Suprapubic skin (tissue), 4 donors: ENCODE measurements around the gene PDE5A. TPM values are rescaled to one million over a fixed set of nuclear protein-coding genes. Genes with fewer than 3 reads are reported as not detected.

Source experiments
- DNase-seq, 2 donors: peaks; one replicate each; pipeline ENCODE4 v3.0.0-alpha.2; 2019; ENCODE audit warnings: low spot score in 2 of 2
- H3K27ac ChIP-seq: fragments of 200-600 bp; sonication (generic); one replicate; pipeline ENCODE4 v1.5.1; 2019
- H3K27me3 ChIP-seq: fragments of 200-600 bp; sonication (generic); one replicate; pipeline ENCODE4 v1.5.1; 2019
- H3K36me3 ChIP-seq: fragments of 200-600 bp; sonication (generic); one replicate; pipeline ENCODE4 v1.5.1; 2019
- H3K4me1 ChIP-seq: fragments of 200-600 bp; sonication (generic); one replicate; pipeline ENCODE4 v1.5.1; 2019
- H3K4me3 ChIP-seq: fragments of 200-600 bp; sonication (generic); one replicate; pipeline ENCODE4 v1.5.1; 2019; ENCODE audit warnings: mild to moderate bottlenecking
- H3K9me3 ChIP-seq: fragments of 200-600 bp; sonication (generic); one replicate; pipeline ENCODE4 v1.5.1; 2019
- CTCF ChIP-seq, 2 donors: fragments of 200-600 bp in 1 of 2; fragments of 450-650 bp in 1 of 2; sonication (generic) in 1 of 2; IDR thresholded peaks; one replicate each; pipeline ENCODE4 v1.5.1; 2016 to 2019; ENCODE audit warnings: antibody characterized with exemption in 2 of 2, mild to moderate bottlenecking in 1 of 2, moderate library complexity in 1 of 2
- EP300 ChIP-seq: sonication (generic); formaldehyde crosslinking; IDR thresholded peaks from one replicate; pipeline ENCODE4 v1.6.1; 2017; ENCODE audit warnings: antibody characterized with exemption
- POLR2A ChIP-seq, 2 donors: fragments of 450-650 bp; IDR thresholded peaks; one replicate each; pipeline ENCODE4 v1.6.1; 2017; ENCODE audit warnings: antibody characterized with exemption in 2 of 2, mild to moderate bottlenecking in 2 of 2, moderate library complexity in 2 of 2
- POLR2AphosphoS5 ChIP-seq, 3 donors: sonication (generic); formaldehyde crosslinking; IDR thresholded peaks; one replicate each; pipeline ENCODE4 v1.6.1; 2017; ENCODE audit warnings: antibody characterized with exemption in 3 of 3
- WGBS: methylation state at CpG from one replicate; pipeline ENCODE4 v1.1.5; 2018; 5-methylcytosine and 5-hydroxymethylcytosine counted together
- total RNA-seq, 4 donors: library from RNA; depleted of rRNA; stranded (reverse); fragments of >200 nt; gene quantifications; one replicate each; pipeline ENCODE4 v1.1.0, GENCODE V29; 2016

PDE5A gene
- total RNA-seq, 4 donors from 2014 or later, result 6.4 to 20.0 (median 9.8) TPM

- DNase-seq, result no peak
- Histone ChIP-seq H3K36me3 (peaks cover under 1% of the 10 kb centered on the region), H3K27ac (no peak overlapping the region), H3K9me3 (no peaks in the 10 kb centered on the region), H3K27me3 (no peaks in the 10 kb centered on the region), H3K4me3 (no peak overlapping the region), H3K4me1 (no peaks in the 10 kb centered on the region)
- 82% methylated on average over 1 of the region's 1 CpG for WGBS
- TF ChIP-seq POLR2AphosphoS5 (IDR thresholded peaks at IDR 0.05), result no peak
- no peak for TF ChIP-seq EP300
- TF ChIP-seq CTCF (IDR thresholded peaks at IDR 0.05), result no peak
- TF ChIP-seq POLR2A (IDR thresholded peaks at IDR 0.05), result no peak
Measured at GRCh38 chr4:119532319-119532718, 96.3 kb downstream of the PDE5A start.

- no peak for DNase-seq
- Histone ChIP-seq H3K36me3 (no peaks in the 10 kb centered on the region), H3K9me3 (no peaks in the 10 kb centered on the region), H3K27me3 (no peaks in the 10 kb centered on the region), H3K27ac (no peak overlapping the region), H3K4me1 (no peaks in the 10 kb centered on the region), H3K4me3 (no peak overlapping the region)
- TF ChIP-seq EP300 (no peak), CTCF (IDR thresholded peaks at IDR 0.05) (no peak), POLR2AphosphoS5 (IDR thresholded peaks at IDR 0.05) (no peak), POLR2A (IDR thresholded peaks at IDR 0.05) (no peak)
- 88% methylated on average over 3 of the region's 3 CpGs for WGBS
Measured at GRCh38 chr4:119529788-119530187, 98.8 kb downstream of the PDE5A start.

GRCh38 chr4:119526786-119527550 is 101.6 kb downstream of the PDE5A start:
- no peak for TF ChIP-seq CTCF (IDR thresholded peaks at IDR 0.05)
- H3K9me3 ChIP-seq, result no peaks in the 10 kb centered on the region
- H3K36me3 ChIP-seq, result no peaks in the 10 kb centered on the region
- no peak overlapping the region for H3K27ac ChIP-seq
- H3K4me3 ChIP-seq, result no peak overlapping the region
- no peaks in the 10 kb centered on the region for H3K27me3 ChIP-seq
- no peak for DNase-seq
- H3K4me1 ChIP-seq, result no peaks in the 10 kb centered on the region
- WGBS, result 60% methylated on average over 2 of the region's 2 CpGs

GRCh38 chr4:119525771-119526712 is 102.6 kb downstream of the PDE5A start:
- Histone ChIP-seq H3K27ac (no peak overlapping the region), H3K36me3 (no peaks in the 10 kb centered on the region), H3K4me3 (no peak overlapping the region), H3K4me1 (no peaks in the 10 kb centered on the region), H3K27me3 (no peaks in the 10 kb centered on the region), H3K9me3 (no peaks in the 10 kb centered on the region)
- no peak for DNase-seq
- WGBS, result 65% methylated on average over 3 of the region's 3 CpGs
- TF ChIP-seq POLR2A (IDR thresholded peaks at IDR 0.05), result no peak
- no peak for TF ChIP-seq POLR2AphosphoS5 (IDR thresholded peaks at IDR 0.05)
- TF ChIP-seq CTCF (IDR thresholded peaks at IDR 0.05), result no peak
- TF ChIP-seq EP300, result no peak
